Ishikawa (cell line): ENCODE measurements around the gene KRT222.

Experiments
- CEBPB ChIP-seq: IDR thresholded peaks from 2 replicates; pipeline ENCODE4 v1.6.1; 2012
- CREB1 ChIP-seq: IDR thresholded peaks from 2 replicates; pipeline ENCODE4 v1.6.1; 2012; ENCODE audit warnings: low read depth
- EGR1 ChIP-seq: IDR thresholded peaks from 2 replicates; pipeline ENCODE4 v1.6.1; 2012
- EP300 ChIP-seq: IDR thresholded peaks from 2 replicates; pipeline ENCODE4 v1.6.1; 2012; ENCODE audit warnings: borderline replicate concordance
- FOXM1 ChIP-seq: IDR thresholded peaks from 2 replicates; pipeline ENCODE4 v1.6.1; 2012; ENCODE audit warnings: low read depth, borderline replicate concordance
- MAX ChIP-seq: IDR thresholded peaks from 2 replicates; pipeline ENCODE4 v1.6.1; 2012
- NFIC ChIP-seq: IDR thresholded peaks from 2 replicates; pipeline ENCODE4 v1.6.1; 2012
- RAD21 ChIP-seq: IDR thresholded peaks from 2 replicates; pipeline ENCODE4 v1.6.1; 2012; ENCODE audit warnings: low read depth
- REST ChIP-seq: IDR thresholded peaks from 2 replicates; pipeline ENCODE4 v1.6.1; 2012; ENCODE audit warnings: low read depth, mild to moderate bottlenecking
- TAF1 ChIP-seq: IDR thresholded peaks from 2 replicates; pipeline ENCODE4 v1.6.1; 2012; ENCODE audit warnings: low read depth, mild to moderate bottlenecking
- TCF12 ChIP-seq: IDR thresholded peaks from 2 replicates; pipeline ENCODE4 v1.6.1; 2012; ENCODE audit warnings: low read depth
- TEAD4 ChIP-seq: IDR thresholded peaks from 2 replicates; pipeline ENCODE4 v1.6.1; 2012
- USF1 ChIP-seq: IDR thresholded peaks from 2 replicates; pipeline ENCODE4 v1.6.1; 2012
- YY1 ChIP-seq: IDR thresholded peaks from 2 replicates; pipeline ENCODE4 v1.6.1; 2012; ENCODE audit warnings: low read depth
- ZBTB7A ChIP-seq: IDR thresholded peaks from 2 replicates; pipeline ENCODE4 v1.6.1; 2012; ENCODE audit warnings: low read depth

Gene KRT222

GRCh38 chr17:40623419-40624210, 41.4 kb downstream of the KRT222 start:
- TF ChIP-seq EP300 (no peak), REST (no peak), RAD21 (no peak), TEAD4 (no peak), NFIC (no peak), CEBPB (no peak), ZBTB7A (no peak), MAX (no peak), USF1 (no peak), YY1 (no peak), TCF12 (no peak), CREB1 (no peak), EGR1 (no peak), TAF1 (no peak), FOXM1 (no peak)

GRCh38 chr17:40622509-40622928, 42.5 kb downstream of the KRT222 start:
- TF ChIP-seq FOXM1 (no peak), CREB1 (no peak), MAX (no peak), TCF12 (no peak), NFIC (no peak), RAD21 (no peak), TAF1 (no peak), ZBTB7A (no peak), EGR1 (no peak), CEBPB (no peak), USF1 (no peak)

GRCh38 chr17:40621578-40621977, 43.4 kb downstream of the KRT222 start:
- TF ChIP-seq FOXM1 (no peak), MAX (no peak), YY1 (no peak), CREB1 (no peak), CEBPB (no peak), TCF12 (no peak), USF1 (no peak), ZBTB7A (no peak), TAF1 (no peak)

GRCh38 chr17:40621019-40621418, 44.0 kb downstream of the KRT222 start:
- TF ChIP-seq ZBTB7A (no peak), NFIC (no peak), TAF1 (no peak), FOXM1 (no peak), EP300 (no peak), REST (no peak), TEAD4 (no peak), RAD21 (no peak)

- TF ChIP-seq CEBPB (no peak), USF1 (no peak), NFIC (no peak), REST (no peak), EP300 (no peak), ZBTB7A (no peak), EGR1 (no peak), TCF12 (no peak), YY1 (no peak), TEAD4 (no peak), CREB1 (no peak), TAF1 (no peak), MAX (no peak), FOXM1 (no peak)
Observed at GRCh38 chr17:40618754-40619625, 46.0 kb downstream of the KRT222 start.
